Fibroblast of pulmonary artery (primary cell): ENCODE measurements around the gene KRT5.
"Not testable (repeated sequence)": the region's sequence is repeated elsewhere in the genome, so short reads cannot be mapped to it uniquely, and the experiment has no call there.

Source experiments
- DNase-seq: peaks from one replicate; pipeline ENCODE4 v3.0.0-alpha.2; 2010; ENCODE audit warnings: low read depth
- H3K4me3 ChIP-seq: replicated peaks from 2 replicates; pipeline ENCODE4 v1.5.1; 2011; ENCODE audit warnings: low read depth, mild to moderate bottlenecking, control low read depth, low read length, moderate library complexity
- TF ChIP-seq, protein P1 (sequence below): IDR thresholded peaks from 2 replicates; pipeline ENCODE4 v1.5.1; 2011; ENCODE audit warnings: mild to moderate bottlenecking, control low read depth, low read length, inconsistent platforms; ENCODE audit errors: missing control alignments

Gene KRT5

GRCh38 chr12:52488736-52489135 lies 31.5 kb downstream of the KRT5 start:
- no peak overlapping the region for H3K4me3 ChIP-seq
- TF ChIP-seq, protein P1, sequence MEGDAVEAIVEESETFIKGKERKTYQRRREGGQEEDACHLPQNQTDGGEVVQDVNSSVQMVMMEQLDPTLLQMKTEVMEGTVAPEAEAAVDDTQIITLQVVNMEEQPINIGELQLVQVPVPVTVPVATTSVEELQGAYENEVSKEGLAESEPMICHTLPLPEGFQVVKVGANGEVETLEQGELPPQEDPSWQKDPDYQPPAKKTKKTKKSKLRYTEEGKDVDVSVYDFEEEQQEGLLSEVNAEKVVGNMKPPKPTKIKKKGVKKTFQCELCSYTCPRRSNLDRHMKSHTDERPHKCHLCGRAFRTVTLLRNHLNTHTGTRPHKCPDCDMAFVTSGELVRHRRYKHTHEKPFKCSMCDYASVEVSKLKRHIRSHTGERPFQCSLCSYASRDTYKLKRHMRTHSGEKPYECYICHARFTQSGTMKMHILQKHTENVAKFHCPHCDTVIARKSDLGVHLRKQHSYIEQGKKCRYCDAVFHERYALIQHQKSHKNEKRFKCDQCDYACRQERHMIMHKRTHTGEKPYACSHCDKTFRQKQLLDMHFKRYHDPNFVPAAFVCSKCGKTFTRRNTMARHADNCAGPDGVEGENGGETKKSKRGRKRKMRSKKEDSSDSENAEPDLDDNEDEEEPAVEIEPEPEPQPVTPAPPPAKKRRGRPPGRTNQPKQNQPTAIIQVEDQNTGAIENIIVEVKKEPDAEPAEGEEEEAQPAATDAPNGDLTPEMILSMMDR = no peak
- no peak for DNase-seq

GRCh38 chr12:52487744-52488443 lies 32.3 kb downstream of the KRT5 start:
- H3K4me3 ChIP-seq, DNase-seq: not testable (repeated sequence)

DNA sequence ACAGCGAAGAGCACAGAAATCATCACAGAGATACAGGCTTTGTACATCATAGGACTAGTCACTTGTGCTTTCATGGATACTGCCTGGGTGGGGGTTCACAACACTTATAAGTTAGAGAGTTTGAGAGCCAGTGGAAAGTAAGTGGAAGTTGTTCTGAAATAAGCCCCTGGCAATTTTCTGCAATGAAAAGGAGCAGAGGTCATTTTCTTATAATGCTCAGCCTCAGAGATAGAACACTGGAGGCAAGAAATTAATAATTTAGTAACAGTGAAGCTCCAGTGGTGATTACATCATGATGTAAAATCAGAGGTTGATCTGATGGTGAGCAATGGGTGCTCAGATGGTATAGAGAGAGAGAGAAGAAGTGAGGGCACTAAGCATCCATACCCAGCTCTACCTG lies 33.0 kb downstream of the KRT5 start:
- TF ChIP-seq, protein P1 = no peak
- no peak overlapping the region for H3K4me3 ChIP-seq
- DNase-seq = no peak

DNA sequence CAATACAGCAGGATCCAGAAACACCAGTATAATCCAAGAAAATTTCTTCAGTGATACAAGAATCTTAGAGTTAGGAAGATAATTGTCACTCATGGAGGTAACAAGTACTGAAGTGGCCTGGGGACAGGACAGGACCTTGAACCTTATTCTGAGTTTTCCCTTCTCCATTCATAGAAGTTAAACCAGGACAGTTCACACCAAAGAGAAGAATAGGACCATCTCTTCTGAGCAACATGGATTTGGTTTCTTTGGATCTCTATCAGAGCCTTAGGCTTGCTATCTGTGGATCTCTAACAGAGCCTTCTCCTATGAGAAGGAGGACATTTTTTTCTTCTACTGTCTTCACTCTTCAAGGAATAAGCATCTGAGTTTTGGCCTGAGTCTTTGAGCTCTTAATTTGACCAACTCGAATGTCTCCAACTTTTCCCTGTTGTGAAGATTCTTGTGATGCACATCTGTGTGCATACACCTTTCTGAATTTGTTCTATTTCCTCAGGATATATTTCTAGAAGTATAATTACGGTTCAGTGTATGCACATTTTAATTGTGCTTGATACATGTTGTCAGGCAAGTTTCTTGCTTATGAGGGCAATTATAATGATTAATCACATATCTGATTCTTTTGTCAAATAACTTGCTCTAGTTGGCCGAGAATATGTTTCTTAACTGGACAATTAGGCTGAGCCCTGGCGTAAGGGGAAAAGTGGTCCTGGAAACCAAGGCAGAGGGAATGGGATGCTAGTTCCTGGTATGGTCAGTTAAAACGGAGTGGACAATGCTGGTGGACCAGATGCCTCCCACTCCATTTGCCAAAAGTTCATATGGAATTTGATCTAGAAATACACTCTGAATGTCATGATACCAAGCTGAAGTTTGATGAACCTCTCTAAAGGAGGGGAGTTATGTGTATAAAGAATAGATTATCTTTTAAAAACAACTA lies 33.8 kb downstream of the KRT5 start:
- H3K4me3 ChIP-seq = no peak overlapping the region
- TF ChIP-seq, protein P1 = no peak
- no peak for DNase-seq

- TF ChIP-seq, protein P1 = no peak
- DNase-seq = no peak
- H3K4me3 ChIP-seq = no peak overlapping the region
These were observed 40.1 kb downstream of the KRT5 start for GRCh38 chr12:52480073-52480472.

GRCh38 chr12:52477651-52478050 lies 42.5 kb downstream of the KRT5 start:
- DNase-seq = no peak
- H3K4me3 ChIP-seq = no peak overlapping the region
- TF ChIP-seq, protein P1 = no peak

DNA sequence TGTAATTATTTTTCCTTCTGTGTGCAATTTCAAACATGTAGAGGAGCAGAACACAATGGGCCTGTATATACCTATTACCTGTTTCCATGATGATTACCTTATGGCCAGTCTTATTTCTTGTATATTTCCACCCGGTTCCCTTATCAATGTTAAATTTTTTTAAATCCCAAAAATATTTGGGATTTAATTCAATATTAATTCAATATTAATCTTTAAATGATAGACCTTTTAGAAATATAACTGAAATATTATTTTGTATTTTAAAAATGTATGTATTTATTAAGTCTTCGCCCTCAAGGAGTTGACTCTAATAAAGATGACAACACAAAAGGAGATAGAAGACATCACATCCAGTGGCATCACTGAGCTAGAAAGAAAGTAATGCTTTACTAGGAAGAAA lies 46.0 kb downstream of the KRT5 start:
- H3K4me3 ChIP-seq = no peak overlapping the region
- DNase-seq = no peak
- TF ChIP-seq, protein P1 = no peak
